Measurements from ENCODE around the gene SPRR1A.

The SPRR1A gene

DNA sequence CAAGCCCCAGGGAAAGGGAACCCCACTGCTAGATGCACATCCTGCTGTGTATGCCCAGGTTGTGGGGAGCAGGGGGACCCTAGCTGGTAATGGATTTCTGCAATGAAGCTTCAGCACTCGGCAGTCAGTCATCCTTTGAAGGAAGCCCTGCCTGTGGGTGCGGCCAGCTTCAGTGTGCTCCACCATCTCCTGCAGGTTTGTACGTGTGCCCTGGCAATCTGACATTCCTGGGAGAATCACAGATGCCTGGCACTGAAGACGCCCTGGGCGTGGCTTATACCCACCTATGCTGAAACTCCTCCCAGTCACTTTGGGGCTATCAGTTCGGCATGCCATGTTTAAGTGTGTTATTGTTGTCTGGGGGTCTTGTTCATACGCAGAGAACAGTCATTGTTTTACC, 30.1 kb upstream of the SPRR1A start:
- TF ChIP-seq CTCF (conservative IDR thresholded peaks at IDR 0.05; ENCODE audit: low read length), result no peak
- DNase-seq (ENCODE audit: low read depth), result no peak
- no peak overlapping the region for H3K4me3 ChIP-seq (ENCODE audit: low read length)

DNA sequence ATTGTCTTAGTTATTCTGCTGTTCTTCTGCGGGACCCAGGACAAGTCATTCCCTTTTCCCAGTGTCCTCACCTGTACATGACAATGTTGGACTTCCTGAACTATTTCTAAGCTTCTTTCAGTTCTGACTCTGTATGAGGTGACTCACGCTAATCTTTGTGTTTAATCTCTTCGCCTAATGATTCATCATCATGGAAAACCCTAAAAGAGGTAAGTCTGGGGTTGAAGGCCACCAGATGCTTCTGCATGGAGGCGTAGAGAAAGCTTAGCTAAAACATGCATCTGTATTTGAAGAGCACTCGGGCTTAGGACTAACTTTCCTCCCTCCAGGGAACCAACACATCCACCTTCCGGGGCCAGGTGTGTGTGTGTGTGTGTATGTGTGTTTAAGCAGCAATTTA, 29.4 kb upstream of the SPRR1A start:
- no peak overlapping the region for H3K4me3 ChIP-seq (ENCODE audit: low read length)
- DNase-seq (ENCODE audit: low read depth), result no peak
- TF ChIP-seq CTCF (conservative IDR thresholded peaks at IDR 0.05; ENCODE audit: low read length), result no peak

DNA sequence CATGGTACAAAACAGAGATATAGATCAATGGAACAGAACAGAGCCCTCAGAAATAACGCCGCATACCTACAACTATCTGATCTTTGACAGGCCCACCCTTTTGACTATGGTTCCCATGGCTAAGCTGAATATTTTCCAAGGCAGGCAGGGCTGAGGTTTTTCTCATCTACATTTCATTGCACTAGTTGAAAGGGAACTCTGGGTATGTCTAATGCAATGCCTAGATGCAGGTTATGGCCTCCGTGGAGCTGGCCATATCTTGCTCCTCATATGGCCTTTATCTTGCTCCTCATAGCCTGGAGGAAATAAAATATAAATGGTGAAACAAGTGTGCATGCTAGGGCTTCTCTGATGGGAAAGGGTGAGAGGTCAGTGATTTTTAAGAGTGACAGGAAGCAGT, 26.3 kb upstream of the SPRR1A start:
- no peak for TF ChIP-seq CTCF (conservative IDR thresholded peaks at IDR 0.05; ENCODE audit: low read length)
- H3K4me3 ChIP-seq (ENCODE audit: low read length), result no peak overlapping the region
- DNase-seq (ENCODE audit: low read depth), result no peak

GRCh38 chr1:152959273-152959672, 24.6 kb upstream of the SPRR1A start:
- TF ChIP-seq CTCF (conservative IDR thresholded peaks at IDR 0.05; ENCODE audit: low read length), result no peak

GRCh38 chr1:152959801-152960451, 24.0 kb upstream of the SPRR1A start:
- H3K4me3 ChIP-seq (ENCODE audit: low read length), result no peak overlapping the region
- no peak for DNase-seq (ENCODE audit: low read depth)
- no peak for TF ChIP-seq CTCF (conservative IDR thresholded peaks at IDR 0.05; ENCODE audit: low read length)

More at GRCh38 chr1:152959273-152959672, 24.6 kb upstream of the SPRR1A start:
- no peak for DNase-seq (ENCODE audit: low read depth)
- H3K4me3 ChIP-seq (ENCODE audit: low read length), result no peak overlapping the region

DNA sequence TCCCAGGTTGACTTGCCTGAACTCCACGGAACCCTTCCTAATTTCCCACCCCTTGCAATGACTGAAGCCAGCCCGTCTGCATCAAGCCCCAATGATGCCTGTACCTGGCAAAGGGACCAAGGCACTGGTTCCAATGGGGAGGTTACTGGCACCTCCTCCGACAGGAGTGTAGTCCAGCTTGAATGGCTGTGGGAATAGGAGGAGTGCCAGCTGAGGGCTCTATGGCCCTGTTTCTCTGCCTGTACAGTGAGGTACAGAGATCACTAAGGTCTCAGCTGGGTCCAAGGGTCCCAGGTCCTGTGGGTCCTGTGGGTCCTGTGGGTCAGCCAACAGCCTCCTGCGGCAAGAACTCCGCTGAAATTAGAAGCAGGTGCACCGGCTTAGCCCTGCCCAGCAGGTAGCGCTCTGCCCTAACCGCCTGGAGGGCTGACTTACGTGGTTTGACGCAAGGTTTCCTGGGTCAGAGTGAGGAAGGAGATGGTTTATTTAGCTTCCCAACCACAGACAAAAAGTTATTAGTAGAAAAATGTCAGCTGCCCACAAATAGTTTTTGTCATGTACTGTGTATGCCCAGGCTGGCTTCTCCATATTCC, 23.3 kb upstream of the SPRR1A start:
- TF ChIP-seq CTCF (conservative IDR thresholded peaks at IDR 0.05; ENCODE audit: low read length), result no peak
- no peak overlapping the region for H3K4me3 ChIP-seq (ENCODE audit: low read length)

DNA sequence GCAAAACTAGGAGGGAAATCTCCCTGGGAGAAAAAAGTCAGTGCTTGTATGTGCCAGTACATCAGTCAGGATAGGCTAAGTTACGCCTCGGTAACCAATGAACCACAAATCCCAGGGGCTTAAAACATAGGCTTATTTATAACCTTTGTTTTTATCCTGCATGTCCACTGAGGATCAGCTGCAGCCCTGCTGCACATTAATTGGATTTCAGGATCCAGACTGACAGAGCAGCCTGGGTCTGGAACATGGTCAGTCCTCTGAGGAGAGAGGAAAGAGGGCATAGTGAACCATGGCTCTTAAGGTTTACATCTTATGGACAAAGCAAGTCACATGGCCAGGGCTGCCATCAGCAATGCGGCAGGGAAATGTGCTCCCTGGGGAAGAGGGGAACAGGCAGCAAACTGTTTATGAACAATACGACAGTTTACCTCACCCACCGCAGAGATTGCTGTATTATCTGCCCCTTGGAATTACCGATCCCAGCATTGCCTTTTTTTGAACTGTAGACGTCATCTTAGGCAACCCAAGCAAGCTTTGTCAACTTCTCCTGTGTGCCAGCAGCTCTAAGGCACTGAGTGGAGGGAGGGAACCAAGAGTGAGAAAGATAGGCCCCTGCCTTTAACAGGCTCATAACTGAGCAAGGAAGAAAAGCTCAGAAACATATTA, 22.5 kb upstream of the SPRR1A start:
- TF ChIP-seq CTCF (conservative IDR thresholded peaks at IDR 0.05; ENCODE audit: low read length), result no peak
- no peak overlapping the region for H3K4me3 ChIP-seq (ENCODE audit: low read length)
- no peak for DNase-seq (ENCODE audit: low read depth)

More for the DNA sequence above, 23.3 kb upstream of the SPRR1A start:
- DNase-seq (ENCODE audit: low read depth), result no peak
